Neural cell (in vitro differentiated cells): Measurements from ENCODE around the gene C3orf62. TPM values are rescaled to one million over a fixed set of nuclear protein-coding genes. Genes with fewer than 3 reads are reported as not detected.

Experiments used
- H2AFZ ChIP-seq: fragments of 200-600, 300-800 bp; sonication (generic), shearing (Covaris generic); 2 replicates; pipeline ENCODE4 v1.6.0; 2014; ENCODE audit warnings: low read depth, mild to moderate bottlenecking, antibody characterized with exemption, low read length, moderate library complexity
- H3F3A ChIP-seq: fragments of 200-600 bp; shearing (Covaris generic); 2 replicates; pipeline ENCODE4 v1.6.1; 2016; ENCODE audit warnings: mild to moderate bottlenecking, moderate library complexity, mixed read lengths, antibody characterized with exemption, low read length; ENCODE audit not compliant: insufficient read depth, poor library complexity, severe bottlenecking
- H3K27ac ChIP-seq: fragments of 200-600, 300-800 bp; sonication (generic), shearing (Covaris generic); 2 replicates; pipeline ENCODE4 v1.5.1; 2014; ENCODE audit warnings: mild to moderate bottlenecking, low read length, moderate library complexity
- H3K27me3 ChIP-seq: fragments of 300-800, 200-600 bp; sonication (generic), shearing (Covaris generic); 2 replicates; pipeline ENCODE4 v1.6.0; 2014; ENCODE audit warnings: mild to moderate bottlenecking, low read depth, low read length, moderate library complexity; ENCODE audit not compliant: insufficient read depth
- H3K36me3 ChIP-seq: fragments of 300-800, 200-600 bp; sonication (generic), shearing (Covaris generic); 2 replicates; pipeline ENCODE4 v1.5.1; 2014; ENCODE audit warnings: mild to moderate bottlenecking, antibody characterized with exemption, low read length, moderate library complexity; ENCODE audit not compliant: insufficient read depth
- H3K4me2 ChIP-seq: fragments of 300-800, 200-600 bp; sonication (generic), shearing (Covaris generic); 2 replicates; pipeline ENCODE4 v1.6.0; 2014; ENCODE audit warnings: mild to moderate bottlenecking, low read length
- H3K4me3 ChIP-seq: fragments of 300-800, 200-600 bp; sonication (generic), shearing (Covaris generic); 2 replicates; pipeline ENCODE4 v1.5.1; 2014; ENCODE audit warnings: mild to moderate bottlenecking, low read length, moderate library complexity
- H3K79me2 ChIP-seq: fragments of 200-600 bp; shearing (Covaris generic); replicated peaks from 2 replicates; pipeline ENCODE4 v1.6.0; 2014; ENCODE audit warnings: mild to moderate bottlenecking, low read length, moderate library complexity; ENCODE audit not compliant: insufficient read depth
- H3K9ac ChIP-seq: fragments of 300-800, 200-600 bp; sonication (generic), shearing (Covaris generic); 2 replicates; pipeline ENCODE4 v1.6.1; 2016; ENCODE audit warnings: mild to moderate bottlenecking, low read length, mixed read lengths
- H3K9me2 ChIP-seq: fragments of 200-600 bp; shearing (Covaris generic); 2 replicates; pipeline ENCODE4 v1.6.1; 2016; ENCODE audit warnings: mild to moderate bottlenecking, low read length, mixed read lengths; ENCODE audit not compliant: insufficient read depth
- H3K9me3 ChIP-seq: fragments of 200-600, 300-800 bp; sonication (generic), shearing (Covaris generic); 2 replicates; pipeline ENCODE4 v1.6.1; 2016; ENCODE audit warnings: mild to moderate bottlenecking, mixed run types, low read length, moderate library complexity, mixed read lengths
- H4K20me1 ChIP-seq: fragments of 200-600 bp; shearing (Covaris generic); 2 replicates; pipeline ENCODE4 v1.6.1; 2016; ENCODE audit warnings: mild to moderate bottlenecking, mixed run types; ENCODE audit not compliant: insufficient read depth
- CTCF ChIP-seq: fragments of 450-650 bp; IDR thresholded peaks from 2 replicates; pipeline ENCODE4 v1.5.1; 2014; ENCODE audit warnings: antibody characterized with exemption, mild to moderate bottlenecking, moderate library complexity; ENCODE audit not compliant: poor library complexity, severe bottlenecking
- EP300 ChIP-seq: fragments of 450-650 bp; conservative IDR thresholded peaks from 2 replicates; pipeline ENCODE4 v1.6.1; 2014; ENCODE audit warnings: antibody characterized with exemption, mild to moderate bottlenecking, moderate library complexity; ENCODE audit not compliant: poor library complexity, severe bottlenecking
- EZH2 ChIP-seq: fragments of 200-600, 300-800 bp; shearing (Covaris generic), sonication (generic); IDR thresholded peaks from 2 replicates; pipeline ENCODE4 v1.6.1; 2014; ENCODE audit warnings: antibody characterized with exemption, low read length, borderline replicate concordance, mild to moderate bottlenecking; ENCODE audit not compliant: insufficient read depth, poor library complexity, severe bottlenecking
- MXI1 ChIP-seq: fragments of 450-650 bp; conservative IDR thresholded peaks from 2 replicates; pipeline ENCODE4 v1.6.1; 2014; ENCODE audit warnings: antibody characterized with exemption, mild to moderate bottlenecking; ENCODE audit not compliant: poor library complexity, severe bottlenecking
- POLR2AphosphoS5 ChIP-seq: IDR thresholded peaks from 2 replicates; pipeline ENCODE4 v1.6.1; 2012
- RAD21 ChIP-seq: fragments of 450-650 bp; conservative IDR thresholded peaks from 2 replicates; pipeline ENCODE4 v1.6.1; 2014; ENCODE audit warnings: antibody characterized with exemption, mild to moderate bottlenecking, moderate library complexity
- REST ChIP-seq: IDR thresholded peaks from 2 replicates; pipeline ENCODE4 v1.6.1; 2012; ENCODE audit warnings: borderline replicate concordance
- SMC3 ChIP-seq: fragments of 450-650 bp; conservative IDR thresholded peaks from 2 replicates; pipeline ENCODE4 v1.6.1; 2014; ENCODE audit warnings: antibody characterized with exemption, mild to moderate bottlenecking, moderate library complexity; ENCODE audit not compliant: poor library complexity
- TAF1 ChIP-seq: IDR thresholded peaks from 2 replicates; pipeline ENCODE4 v1.6.1; 2012; ENCODE audit warnings: low read depth
- polyA plus RNA-seq: library from polyadenylated mRNA; depleted of rRNA; stranded (reverse); fragments of >200 nt; gene quantifications from 2 replicates; pipeline ENCODE4 v1.2.3, GENCODE V29; 2014

C3orf62 gene
- polyA plus RNA-seq, 1 donor from 2014 or later = 15.6 TPM

- Histone ChIP-seq H3K9ac (no peak overlapping the region), H3K9me3 (no peaks in the 10 kb centered on the region)
Observed at GRCh38 chr3:49273825-49274532, 3.1 kb downstream of the C3orf62 start.

GRCh38 chr3:49271047-49271446 is 6.0 kb downstream of the C3orf62 start:
- no peaks in the 10 kb centered on the region for H3K27me3 ChIP-seq
- H3K4me3 ChIP-seq = no peak overlapping the region
- H3K9me2 ChIP-seq = no peaks in the 10 kb centered on the region
- H3K27ac ChIP-seq = no peak overlapping the region
- no peaks in the 10 kb centered on the region for H3K9me3 ChIP-seq
- no peak overlapping the region for H3K4me2 ChIP-seq
- no peaks in the 10 kb centered on the region for H3F3A ChIP-seq
- H3K79me2 ChIP-seq = no peaks in the 10 kb centered on the region
- H2AFZ ChIP-seq = no peak overlapping the region
- no peak overlapping the region for H3K9ac ChIP-seq
- no peaks in the 10 kb centered on the region for H3K36me3 ChIP-seq
- no peaks in the 10 kb centered on the region for H4K20me1 ChIP-seq
- TF ChIP-seq REST = no peak
- TF ChIP-seq CTCF = no peak
- no peak for TF ChIP-seq EZH2
- TF ChIP-seq POLR2AphosphoS5 = no peak
- no peak for TF ChIP-seq MXI1
- TF ChIP-seq TAF1 = no peak

More at GRCh38 chr3:49273825-49274532, 3.1 kb downstream of the C3orf62 start:
- Histone ChIP-seq H3K9me2 (no peaks in the 10 kb centered on the region), H3K36me3 (no peaks in the 10 kb centered on the region), H3K4me3 (no peak overlapping the region), H3K4me2 (no peak overlapping the region), H3K27me3 (no peaks in the 10 kb centered on the region), H3F3A (no peaks in the 10 kb centered on the region), H4K20me1 (no peaks in the 10 kb centered on the region), H3K27ac (no peak overlapping the region), H3K79me2 (no peaks in the 10 kb centered on the region), H2AFZ (no peak overlapping the region)
- TF ChIP-seq POLR2AphosphoS5 (no peak), TAF1 (no peak), EP300 (no peak), RAD21 (no peak), REST (no peak), MXI1 (no peak), CTCF (no peak), SMC3 (no peak)
